ENCODE measurements around the gene AQP3. TPM values are rescaled to one million over a fixed set of nuclear protein-coding genes. Genes with fewer than 3 reads are reported as not detected.

AQP3 gene
- total and polyA plus RNA-seq, 2 of the 4 experiments (the other 2 are of a cell fraction), result 3.8 to 12.2 TPM

DNA sequence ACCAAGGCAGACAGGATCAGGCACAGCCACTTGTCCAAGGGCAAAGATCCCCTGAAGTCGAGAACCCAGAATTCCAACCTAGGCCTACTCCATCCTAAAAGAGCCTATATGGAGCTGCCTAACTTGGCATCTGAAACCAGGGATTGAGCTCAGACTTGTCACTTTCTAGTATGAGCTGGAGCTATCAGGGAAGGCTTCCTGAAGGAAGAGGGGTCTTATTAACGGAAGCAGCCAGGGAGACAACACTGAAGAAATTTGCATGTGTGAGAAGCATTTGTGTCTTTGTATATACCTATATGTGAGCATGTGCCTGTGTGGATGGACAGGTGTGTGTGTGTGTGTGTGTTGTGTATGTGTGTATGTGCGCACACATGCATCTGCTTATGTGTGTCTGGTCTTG lies 40.3 kb downstream of the AQP3 start:
- H3K4me3 ChIP-seq (ENCODE audit: insufficient read depth, low read depth, low read length), result no peak overlapping the region
- no peak for DNase-seq
- TF ChIP-seq, protein P1, sequence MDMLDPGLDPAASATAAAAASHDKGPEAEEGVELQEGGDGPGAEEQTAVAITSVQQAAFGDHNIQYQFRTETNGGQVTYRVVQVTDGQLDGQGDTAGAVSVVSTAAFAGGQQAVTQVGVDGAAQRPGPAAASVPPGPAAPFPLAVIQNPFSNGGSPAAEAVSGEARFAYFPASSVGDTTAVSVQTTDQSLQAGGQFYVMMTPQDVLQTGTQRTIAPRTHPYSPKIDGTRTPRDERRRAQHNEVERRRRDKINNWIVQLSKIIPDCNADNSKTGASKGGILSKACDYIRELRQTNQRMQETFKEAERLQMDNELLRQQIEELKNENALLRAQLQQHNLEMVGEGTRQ (IDR thresholded peaks at IDR 0.05; ENCODE audit: low read depth, low read length), result no peak
- TF ChIP-seq CEBPB (IDR thresholded peaks at IDR 0.05; ENCODE audit: low read depth, low read length) (no peak), MAFK (IDR thresholded peaks at IDR 0.05; ENCODE audit: low read depth, low read length) (no peak), NFE2L2 (IDR thresholded peaks at IDR 0.05; ENCODE audit: low read depth, low read length) (no peak), FOS (IDR thresholded peaks at IDR 0.05; ENCODE audit: low read depth, low read length) (no peak), RFX5 (IDR thresholded peaks at IDR 0.05; ENCODE audit: low read depth, low read length) (no peak), BHLHE40 (IDR thresholded peaks at IDR 0.05; ENCODE audit: low read depth, low read length) (no peak), MXI1 (IDR thresholded peaks at IDR 0.05; ENCODE audit: borderline replicate concordance, low read depth, low read length) (no peak), CHD1 (IDR thresholded peaks at IDR 0.05; ENCODE audit: low read depth, low read length) (no peak), RAD21 (IDR thresholded peaks at IDR 0.05; ENCODE audit: low read length) (no peak), SMC3 (IDR thresholded peaks at IDR 0.05; ENCODE audit: low read depth, low read length) (no peak), MAZ (IDR thresholded peaks at IDR 0.05; ENCODE audit: borderline replicate concordance, low read depth, low read length) (no peak)
- TF ChIP-seq, protein P2, sequence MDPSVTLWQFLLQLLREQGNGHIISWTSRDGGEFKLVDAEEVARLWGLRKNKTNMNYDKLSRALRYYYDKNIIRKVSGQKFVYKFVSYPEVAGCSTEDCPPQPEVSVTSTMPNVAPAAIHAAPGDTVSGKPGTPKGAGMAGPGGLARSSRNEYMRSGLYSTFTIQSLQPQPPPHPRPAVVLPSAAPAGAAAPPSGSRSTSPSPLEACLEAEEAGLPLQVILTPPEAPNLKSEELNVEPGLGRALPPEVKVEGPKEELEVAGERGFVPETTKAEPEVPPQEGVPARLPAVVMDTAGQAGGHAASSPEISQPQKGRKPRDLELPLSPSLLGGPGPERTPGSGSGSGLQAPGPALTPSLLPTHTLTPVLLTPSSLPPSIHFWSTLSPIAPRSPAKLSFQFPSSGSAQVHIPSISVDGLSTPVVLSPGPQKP (IDR thresholded peaks at IDR 0.05; ENCODE audit: borderline replicate concordance, low read depth, low read length), result no peak
- in situ Hi-C loops (cut with MboI; ENCODE audit: low sequenced_read_pairs), result loop anchor here (25.0 kb wide), 1 partner anchor 305 kb away; no protein-coding TSS in a partner anchor
- H3K18ac ChIP-seq (ENCODE audit: low read depth, low read length), result no peak overlapping the region
- H2BK20ac ChIP-seq (ENCODE audit: low read depth, low read length), result no peak overlapping the region
- H3K23ac ChIP-seq (ENCODE audit: low read depth, low read length), result no peak overlapping the region
- no peak overlapping the region for H2BK120ac ChIP-seq (ENCODE audit: low read depth, low read length)
- ATAC-seq (ENCODE audit: low read depth), result no peak
- no peak overlapping the region for H3K27ac ChIP-seq (ENCODE audit: insufficient read depth, low read length)
- H3K4me2 ChIP-seq (ENCODE audit: low read depth, low read length), result no peak overlapping the region
- WGBS, 2 experiments (ENCODE audit: extremely low coverage in 2 of 2, insufficient read length in 1 of 2), result 80% methylated on average over 1 of the region's 3 CpGs; no CpG with 5 or more reads in 1 of the 2 experiments
- intact Hi-C loops (cut with micrococcal nuclease), result loop anchor here (5.0 to 10.0 kb wide), 3 partner anchors 45 to 318 kb away; no protein-coding TSS in a partner anchor
- H3K56ac ChIP-seq (ENCODE audit: extremely low read depth, insufficient read depth, low read length), result no peak overlapping the region
- no peak overlapping the region for H3K4ac ChIP-seq (ENCODE audit: low read depth, low read length)
- H4K20me1 ChIP-seq (ENCODE audit: insufficient read depth, low read length), result no peaks in the 10 kb centered on the region
- dilution Hi-C loops (cut with HindIII; ENCODE audit: low sequenced_read_pairs, unreplicated experiment), result no loop called here
- no peak overlapping the region for H2BK5ac ChIP-seq (ENCODE audit: low read depth, low read length, poor library complexity, severe bottlenecking)
- H4K5ac ChIP-seq (ENCODE audit: low read depth, low read length), result no peak overlapping the region
- no peaks in the 10 kb centered on the region for H3K79me1 ChIP-seq (ENCODE audit: low read depth in 1 of 2, low read length in 2 of 2)
- ChIA-PET CTCF (interaction anchor here (0.6 kb wide), 1 partner anchor 315 kb away, joined by 3 read pairs; no protein-coding TSS in a partner anchor), POLR2A (ENCODE audit: unreplicated experiment) (no interaction called here)
- H4K91ac ChIP-seq (ENCODE audit: insufficient read depth, low read depth, low read length), result no peak overlapping the region
- no peak overlapping the region for H3K14ac ChIP-seq (replicated peaks; ENCODE audit: low read depth, low read length)
- peaks cover 3% of the 10 kb centered on the region for H3K27me3 ChIP-seq (ENCODE audit: control insufficient read depth, insufficient read depth, low read length)
- H4K8ac ChIP-seq (ENCODE audit: low read depth in 2 of 2, low read length in 2 of 2), result no peak overlapping the region
- no peak overlapping the region for H2AK9ac ChIP-seq (replicated peaks; ENCODE audit: low read depth, low read length, poor library complexity)
- no peak overlapping the region for H3K9ac ChIP-seq (ENCODE audit: low read depth, low read length)
- H3K4me1 ChIP-seq (ENCODE audit: control insufficient read depth, insufficient read depth, low read length), result no peaks in the 10 kb centered on the region
- no peak overlapping the region for H2BK15ac ChIP-seq (ENCODE audit: low read depth, low read length)
- H2AFZ ChIP-seq (replicated peaks; ENCODE audit: low read length, poor library complexity), result no peak overlapping the region
- H3K9me3 ChIP-seq (ENCODE audit: control insufficient read depth, insufficient read depth, low read length), result no peaks in the 10 kb centered on the region
- no peaks in the 10 kb centered on the region for H3K9me1 ChIP-seq (ENCODE audit: insufficient read depth, low read length)
- BruUV-seq (replicated peaks), result no TSS peak
- no peak overlapping the region for H2AK5ac ChIP-seq (ENCODE audit: low read depth, low read length)
- H3K36me3 ChIP-seq (ENCODE audit: control insufficient read depth, insufficient read depth, low read length), result no peaks in the 10 kb centered on the region
